HepG2 (cell line): ENCODE data around the gene PRKAR1A. TPM values are rescaled to one million over a fixed set of nuclear protein-coding genes. Genes with fewer than 3 reads are reported as not detected.

Experiments
- BORCS8-MEF2B ChIP-seq: sonication (generic); formaldehyde crosslinking; IDR thresholded peaks from 2 replicates; pipeline ENCODE4 v1.8.0; 2022; ENCODE audit warnings: mild to moderate bottlenecking, missing genetic modification reagents
- DPF2 ChIP-seq: sonication (generic); formaldehyde crosslinking; IDR thresholded peaks from 2 replicates; pipeline ENCODE4 v1.4.0; 2020; ENCODE audit warnings: mild to moderate bottlenecking, low read depth, missing genetic modification reagents, borderline replicate concordance
- ETV5 ChIP-seq: IDR thresholded peaks from 2 replicates; pipeline ENCODE4 v1.6.1; 2018; ENCODE audit warnings: missing biosample characterization, missing genetic modification reagents, inconsistent platforms, borderline replicate concordance
- NKX3-1 ChIP-seq: sonication (generic); formaldehyde crosslinking; IDR thresholded peaks from 2 replicates; pipeline ENCODE4 v1.5.0; 2020; ENCODE audit warnings: missing genetic modification reagents
- ZBED4 ChIP-seq: sonication (generic); formaldehyde crosslinking; IDR thresholded peaks from 2 replicates; pipeline ENCODE4 v1.4.0; 2020; ENCODE audit warnings: missing genetic modification reagents, borderline replicate concordance
- ZBTB4 ChIP-seq: sonication (generic); formaldehyde crosslinking; IDR thresholded peaks from 2 replicates; pipeline ENCODE4 v1.4.0; 2020; ENCODE audit warnings: missing genetic modification reagents, mild to moderate bottlenecking, borderline replicate concordance
- ZNF160 ChIP-seq: sonication (generic); formaldehyde crosslinking; IDR thresholded peaks from 2 replicates; pipeline ENCODE4 v1.8.0; 2022; ENCODE audit warnings: mild to moderate bottlenecking, inconsistent platforms, missing genetic modification reagents
- ZNF30 ChIP-seq: sonication (generic); formaldehyde crosslinking; IDR thresholded peaks from 2 replicates; pipeline ENCODE4 v1.5.0; 2020; ENCODE audit warnings: mild to moderate bottlenecking, missing genetic modification reagents
- ZNF558 ChIP-seq: sonication (generic); formaldehyde crosslinking; IDR thresholded peaks from 2 replicates; pipeline ENCODE4 v1.9.0; 2022; ENCODE audit warnings: mild to moderate bottlenecking, missing genetic modification reagents, borderline replicate concordance
- ZNF598 ChIP-seq: sonication (generic); formaldehyde crosslinking; IDR thresholded peaks from 2 replicates; pipeline ENCODE4 v1.5.1; 2020; ENCODE audit warnings: mild to moderate bottlenecking, missing genetic modification reagents, borderline replicate concordance
- ZNF609 ChIP-seq: sonication (generic); formaldehyde crosslinking; IDR thresholded peaks from 2 replicates; pipeline ENCODE4 v1.4.0; 2020; ENCODE audit warnings: mild to moderate bottlenecking, missing genetic modification reagents, borderline replicate concordance
- ZNF7 ChIP-seq: IDR thresholded peaks from 2 replicates; pipeline ENCODE4 v1.6.1; 2016; ENCODE audit warnings: missing biosample characterization, missing genetic modification reagents
- ZNF780A ChIP-seq: sonication (generic); formaldehyde crosslinking; IDR thresholded peaks from 2 replicates; pipeline ENCODE4 v1.8.0; 2022; ENCODE audit warnings: mild to moderate bottlenecking, missing genetic modification reagents, moderate library complexity
- ZUFSP ChIP-seq: sonication (generic); formaldehyde crosslinking; IDR thresholded peaks from 2 replicates; pipeline ENCODE4 v1.9.0; 2021; ENCODE audit warnings: missing genetic modification reagents, mild to moderate bottlenecking, borderline replicate concordance
- polyA plus RNA-seq, 8 experiments: library from polyadenylated mRNA; depleted of rRNA in 3 of 8; stranded (reverse) in 7 of 8; unstranded in 1 of 8; fragments of >200 nt; fragmentation: Illumina TruSeq in 4 of 8; extraction: Trizol in 4 of 8; gene quantifications; 2 replicates each; pipeline versions ENCODE4 v1.2.1 to v1.2.3, GENCODE V29; 2011 to 2016; ENCODE audit warnings: low read depth in 4 of 8, missing spikeins in 1 of 8, mixed read lengths in 1 of 8; ENCODE audit not compliant: insufficient read depth in 1 of 8
- total RNA-seq, 5 experiments: library from RNA; depleted of rRNA; stranded (reverse); fragments of >200 nt; fragmentation: Illumina TruSeq; extraction: Trizol; gene quantifications; 2 replicates each; pipeline ENCODE4 v1.2.3, GENCODE V29; 2016; ENCODE audit warnings: low read depth in 1 of 5

Gene PRKAR1A
- total and polyA plus RNA-seq, 2 of the 13 experiments (the other 11 are each of a cell fraction or from before 2014, with no cell fraction given): 265 to 266 TPM

GRCh38 chr17:68511671-68512246, 471 bp upstream of the PRKAR1A start (continued):
- TF ChIP-seq ZBED4 (CRISPR knock-in tag) (no peak), ZNF780A (peak; percentile 95; the same call in 1 of the 2 replicates), ZNF558 (no peak; the same call in 1 of the 2 replicates), ZBTB4 (peak; percentile 37; the same call in 1 of the 2 replicates), BORCS8-MEF2B (CRISPR knock-in tag) (peak; percentile 85), ZNF160 (CRISPR knock-in tag) (no peak), ZNF609 (peak; percentile 29; the same call in 1 of the 2 replicates), DPF2 (no peak), ETV5 (CRISPR knock-in tag) (peak; percentile 67), NKX3-1 (CRISPR knock-in tag) (0 out of 2 replicates have a peak, but pooled peaks have one; percentile 60), ZNF7 (CRISPR knock-in tag) (no peak), ZNF598 (CRISPR knock-in tag) (0 out of 2 replicates have a peak, but pooled peaks have one; percentile 90), ZUFSP (CRISPR knock-in tag) (no peak), ZNF30 (no peak)
